ENCODE results near the gene CPEB4. TPM values are rescaled to one million over a fixed set of nuclear protein-coding genes. Genes with fewer than 3 reads are reported as not detected.

The CPEB4 gene
- total RNA-seq, 4 donors from 2014 or later: 7.2 to 24.1 (median 18.9) TPM

- H3K36me3 ChIP-seq: no peaks in the 10 kb centered on the region
- TF ChIP-seq POLR2A (IDR thresholded peaks at IDR 0.05) (no peak), CTCF (IDR thresholded peaks at IDR 0.05) (no peak)
- H3K9me3 ChIP-seq: no peaks in the 10 kb centered on the region
- intact Hi-C loops (cut with DNase I; ENCODE audit: low total_unique reads): no loop called here
- DNase-seq: no peak
- H3K27ac ChIP-seq: no peak overlapping the region
- no peaks in the 10 kb centered on the region for H3K27me3 ChIP-seq
- no peak overlapping the region for H3K4me3 ChIP-seq
- H3K4me1 ChIP-seq: no peaks in the 10 kb centered on the region
Measured at GRCh38 chr5:173968154-173968797, 80.1 kb downstream of the CPEB4 start.

- intact Hi-C loops (cut with DNase I; ENCODE audit: low total_unique reads): loop anchor here (5.0 kb wide), 1 partner anchor 347 kb away; no protein-coding TSS in a partner anchor
- DNase-seq: no peak
- Histone ChIP-seq H3K9me3 (no peaks in the 10 kb centered on the region), H3K27me3 (no peaks in the 10 kb centered on the region), H3K4me3 (no peak overlapping the region), H3K4me1 (no peaks in the 10 kb centered on the region), H3K27ac (peak overlapping the region in 1 of 2 donors; percentile 30), H3K36me3 (no peaks in the 10 kb centered on the region)
- TF ChIP-seq CTCF (IDR thresholded peaks at IDR 0.05) (no peak), POLR2A (IDR thresholded peaks at IDR 0.05) (no peak)
Measured at GRCh38 chr5:173969167-173970049, 81.3 kb downstream of the CPEB4 start.

GRCh38 chr5:173970878-173971650 lies 82.9 kb downstream of the CPEB4 start:
- intact Hi-C loops (cut with DNase I; ENCODE audit: low total_unique reads): loop anchor here (5.0 kb wide), 1 partner anchor 349 kb away; no protein-coding TSS in a partner anchor
- TF ChIP-seq CTCF (IDR thresholded peaks at IDR 0.05) (no peak), POLR2A (IDR thresholded peaks at IDR 0.05) (no peak)
- Histone ChIP-seq H3K27ac (peak overlapping the region in 1 of 2 donors; percentile 43), H3K9me3 (no peaks in the 10 kb centered on the region), H3K27me3 (no peaks in the 10 kb centered on the region), H3K4me1 (no peaks in the 10 kb centered on the region), H3K4me3 (no peak overlapping the region), H3K36me3 (no peaks in the 10 kb centered on the region)
- DNase-seq: peak; percentile 34 to 38

GRCh38 chr5:173971681-173972345 lies 83.7 kb downstream of the CPEB4 start:
- Histone ChIP-seq H3K9me3 (no peaks in the 10 kb centered on the region), H3K27ac (peak overlapping the region in 1 of 2 donors; percentile 43), H3K4me1 (no peaks in the 10 kb centered on the region), H3K36me3 (no peaks in the 10 kb centered on the region), H3K27me3 (no peaks in the 10 kb centered on the region), H3K4me3 (no peak overlapping the region)
- DNase-seq: no peak
- TF ChIP-seq CTCF (IDR thresholded peaks at IDR 0.05) (no peak), POLR2A (IDR thresholded peaks at IDR 0.05) (no peak)
- intact Hi-C loops (cut with DNase I; ENCODE audit: low total_unique reads): loop anchor here (5.0 kb wide), 1 partner anchor 350 kb away; no protein-coding TSS in a partner anchor

All from uterus (tissue), 4 donors.